ACC112 (cell line): ENCODE results near the gene LIX1.
"Not testable (repeated sequence)": the region's sequence is repeated elsewhere in the genome, so short reads cannot be mapped to it uniquely, and the experiment has no call there.

Experiments used
- H2AFZ ChIP-seq: fragments of 200-600 bp; sonication (generic); one replicate; pipeline ENCODE4 v1.6.0; 2017; ENCODE audit warnings: antibody characterized with exemption, low read length; ENCODE audit not compliant: unreplicated experiment
- H3K27ac ChIP-seq: fragments of 200-600 bp; sonication (generic); 2 replicates; pipeline ENCODE4 v1.5.1; 2014; ENCODE audit warnings: low read depth, mild to moderate bottlenecking, antibody characterized with exemption, low read length, moderate library complexity
- H3K27me3 ChIP-seq: fragments of 200-600 bp; sonication (generic); 2 replicates; pipeline ENCODE4 v1.6.1; 2014; ENCODE audit warnings: mild to moderate bottlenecking, antibody characterized with exemption, low read length, moderate library complexity, mixed read lengths; ENCODE audit not compliant: insufficient read depth
- H3K36me3 ChIP-seq: fragments of 200-600 bp; sonication (generic); 2 replicates; pipeline ENCODE4 v1.6.1; 2016; ENCODE audit warnings: mild to moderate bottlenecking, antibody characterized with exemption, low read length, moderate library complexity, mixed read lengths; ENCODE audit not compliant: insufficient read depth
- H3K4me1 ChIP-seq: fragments of 200-600 bp; sonication (generic); one replicate; pipeline ENCODE4 v1.6.1; 2016; ENCODE audit warnings: low read length, mixed read lengths; ENCODE audit not compliant: insufficient read depth, unreplicated experiment, control insufficient read depth
- H3K4me3 ChIP-seq: fragments of 200-600 bp; sonication (generic); 2 replicates; pipeline ENCODE4 v1.5.1; 2014; ENCODE audit warnings: mild to moderate bottlenecking, low read depth, low read length
- H3K79me2 ChIP-seq: fragments of 200-600 bp; sonication (generic); one replicate; pipeline ENCODE4 v1.6.0; 2016; ENCODE audit warnings: low read length; ENCODE audit not compliant: control insufficient read depth, unreplicated experiment, insufficient read depth

Gene LIX1

DNA sequence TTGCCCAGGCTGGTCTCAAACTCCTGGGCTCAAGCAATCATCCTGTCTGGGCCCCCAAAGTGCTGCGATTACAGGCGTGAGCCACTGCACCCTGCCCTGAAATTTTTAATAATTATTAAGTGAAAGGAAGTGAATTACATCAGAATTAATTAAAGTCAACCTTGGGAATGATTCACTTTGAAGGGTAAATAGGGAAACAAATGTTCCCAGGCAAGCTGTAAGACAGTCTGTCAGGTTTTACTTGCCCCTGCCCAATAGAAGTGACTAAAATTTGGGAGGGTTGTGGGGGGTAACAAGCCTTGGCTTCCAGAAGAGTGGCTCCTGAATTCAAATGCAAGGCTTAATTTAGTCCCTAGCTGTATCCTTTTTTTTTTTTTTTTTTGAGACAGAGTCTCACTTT is 1.3 kb upstream of the LIX1 start:
- Histone ChIP-seq H3K36me3 (no peaks in the 10 kb centered on the region), H3K27me3 (0 out of 2 replicates have a peak, but pooled peaks cover 3% of the 10 kb centered on the region), H3K79me2 (no peaks in the 10 kb centered on the region), H3K27ac (no peak overlapping the region), H3K4me1 (no peaks in the 10 kb centered on the region), H3K4me3 (no peak overlapping the region), H2AFZ (no peak overlapping the region)

DNA sequence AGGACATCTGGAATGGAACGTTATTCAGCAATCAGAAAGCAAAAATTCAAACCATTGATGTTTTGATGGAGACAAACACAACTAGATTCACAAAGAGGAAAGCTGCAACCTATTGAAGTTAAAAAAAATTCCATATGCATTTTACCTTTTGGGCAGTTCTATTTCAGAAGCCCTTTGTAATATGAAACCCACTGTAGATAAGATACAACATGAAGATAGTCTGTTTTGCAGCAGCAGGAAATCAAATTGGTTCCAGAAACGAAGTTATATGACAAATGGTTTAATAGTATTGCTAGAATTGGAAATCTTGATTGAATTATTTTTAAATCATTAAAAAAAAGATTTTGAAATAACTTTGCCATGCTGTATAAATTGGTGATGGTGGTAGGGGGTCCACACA is 872 bp downstream of the LIX1 start:
- no peak overlapping the region for H3K27ac ChIP-seq
- H3K4me3 ChIP-seq, result no peak overlapping the region
- H3K27me3 ChIP-seq, result 0 out of 2 replicates have a peak, but pooled peaks cover 3% of the 10 kb centered on the region
- H3K79me2 ChIP-seq, result no peaks in the 10 kb centered on the region
- H2AFZ ChIP-seq, result no peak overlapping the region
- no peaks in the 10 kb centered on the region for H3K4me1 ChIP-seq
- no peaks in the 10 kb centered on the region for H3K36me3 ChIP-seq

DNA sequence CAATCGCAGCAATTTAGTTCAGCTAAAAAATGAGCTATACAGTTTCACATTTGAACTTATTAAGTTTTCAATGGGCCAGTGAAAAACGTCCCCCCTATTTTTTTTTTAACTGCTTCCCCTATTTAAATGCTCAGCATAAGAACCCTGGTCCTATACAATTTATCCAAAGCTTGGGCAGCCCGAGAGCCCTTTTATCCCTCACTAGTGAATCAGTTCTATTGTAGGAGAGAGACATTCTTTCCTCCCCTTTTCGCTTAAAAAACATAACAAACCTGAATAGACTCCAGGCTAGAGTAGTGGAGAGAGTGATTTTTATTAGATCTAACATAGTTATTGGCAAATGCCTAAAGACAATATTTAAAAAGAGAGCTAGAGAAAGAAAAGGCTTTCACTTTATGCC is 1.4 kb downstream of the LIX1 start:
- H3K4me1 ChIP-seq, result no peaks in the 10 kb centered on the region
- no peak overlapping the region for H3K27ac ChIP-seq
- H3K27me3 ChIP-seq, result 0 out of 2 replicates have a peak, but pooled peaks cover 3% of the 10 kb centered on the region
- no peak overlapping the region for H2AFZ ChIP-seq
- no peaks in the 10 kb centered on the region for H3K36me3 ChIP-seq
- no peak overlapping the region for H3K4me3 ChIP-seq
- H3K79me2 ChIP-seq, result no peaks in the 10 kb centered on the region

DNA sequence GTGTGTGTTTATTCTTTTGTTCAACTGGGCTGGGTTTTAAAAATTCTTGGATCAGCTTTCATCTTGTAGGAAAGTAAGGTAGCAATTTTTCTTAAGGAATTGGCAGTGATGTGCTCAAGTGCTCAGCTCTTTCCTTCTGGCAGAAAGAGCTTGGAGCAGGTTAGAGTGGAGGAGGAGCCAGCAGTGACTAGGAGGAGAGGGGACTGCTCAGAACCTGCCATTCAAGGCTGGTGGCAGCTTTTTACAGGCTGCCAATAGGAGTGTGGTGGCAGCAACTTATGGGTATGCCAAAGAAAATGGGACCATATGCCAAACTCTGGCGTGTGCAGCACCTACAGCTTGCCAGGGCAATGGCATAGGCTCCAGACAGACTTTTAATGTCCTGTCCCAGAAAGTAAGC is 2.2 kb downstream of the LIX1 start:
- not testable (repeated sequence) for H3K27me3 ChIP-seq

DNA sequence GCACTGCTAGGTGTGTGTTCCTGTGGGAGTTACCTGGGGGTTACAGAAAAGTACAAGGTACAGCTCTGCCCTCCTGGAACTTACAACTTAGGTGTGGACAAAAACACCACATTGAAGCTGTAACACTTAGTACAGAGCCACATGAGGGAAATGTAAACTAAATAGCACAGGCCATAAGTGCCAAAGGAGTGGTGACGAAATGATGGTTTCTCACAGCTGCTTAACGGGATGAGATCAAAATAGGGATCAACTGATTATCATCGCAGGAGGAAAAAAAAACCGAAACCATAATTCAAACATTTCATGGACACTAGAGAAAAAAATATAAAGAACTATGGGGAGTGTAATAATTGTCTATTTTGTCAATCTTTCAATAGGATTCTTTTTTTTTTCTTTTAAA is 5.9 kb downstream of the LIX1 start:
- H3K4me3 ChIP-seq, result no peak overlapping the region
- no peaks in the 10 kb centered on the region for H3K36me3 ChIP-seq
- 0 out of 2 replicates have a peak, but pooled peaks cover 3% of the 10 kb centered on the region for H3K27me3 ChIP-seq
- no peak overlapping the region for H2AFZ ChIP-seq
- H3K4me1 ChIP-seq, result no peaks in the 10 kb centered on the region
- no peaks in the 10 kb centered on the region for H3K79me2 ChIP-seq
- no peak overlapping the region for H3K27ac ChIP-seq

More for the DNA sequence above, 2.2 kb downstream of the LIX1 start:
- not testable (repeated sequence) for H3K4me3 ChIP-seq, H3K36me3 ChIP-seq, H3K79me2 ChIP-seq, H3K27ac ChIP-seq, H3K4me1 ChIP-seq, H2AFZ ChIP-seq

DNA sequence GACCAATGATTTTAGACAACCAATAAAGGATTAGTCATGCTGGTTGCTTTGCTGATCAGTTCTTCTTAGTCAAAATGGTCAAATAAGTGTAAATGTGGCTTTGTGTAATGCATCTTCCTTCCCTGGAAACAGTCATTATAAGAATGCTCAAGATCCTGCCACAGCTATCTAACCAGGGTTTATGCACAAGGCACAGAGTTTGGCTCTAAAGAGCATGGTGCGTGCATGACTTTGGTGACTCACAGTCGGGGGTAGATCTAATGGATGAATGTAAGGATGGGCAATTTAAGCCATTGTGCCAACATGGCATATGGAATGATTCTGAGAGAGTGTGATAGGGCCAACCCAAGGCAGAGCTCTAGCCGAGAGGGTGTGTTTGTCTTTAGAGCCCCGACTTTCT is 6.5 kb downstream of the LIX1 start:
- Histone ChIP-seq H2AFZ (no peak overlapping the region), H3K36me3 (no peaks in the 10 kb centered on the region), H3K27ac (no peak overlapping the region), H3K4me1 (no peaks in the 10 kb centered on the region), H3K27me3 (0 out of 2 replicates have a peak, but pooled peaks cover 3% of the 10 kb centered on the region), H3K79me2 (no peaks in the 10 kb centered on the region), H3K4me3 (no peak overlapping the region)

DNA sequence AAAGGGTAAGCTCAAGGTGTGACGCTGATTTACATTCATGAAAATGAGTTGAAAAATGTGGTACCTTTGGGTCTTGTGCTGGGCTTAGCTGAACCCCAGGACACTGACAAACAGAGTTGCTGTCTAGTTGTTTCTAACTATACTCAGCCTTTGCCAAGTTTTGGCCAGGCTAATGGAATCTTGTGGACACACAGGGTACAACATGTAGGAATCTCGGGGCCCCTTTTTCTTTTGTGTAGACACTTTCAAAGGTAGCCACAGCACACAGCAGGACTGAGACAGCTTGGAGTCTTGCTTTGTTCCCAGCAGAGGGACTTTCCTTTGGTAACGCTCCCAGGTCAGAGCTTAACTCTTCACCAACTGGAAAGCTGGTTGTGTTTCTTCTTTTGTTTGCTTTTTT is 7.8 kb downstream of the LIX1 start:
- Histone ChIP-seq H3K4me1 (no peaks in the 10 kb centered on the region), H3K36me3 (no peaks in the 10 kb centered on the region), H3K4me3 (no peak overlapping the region), H3K27ac (no peak overlapping the region), H3K27me3 (peaks cover 7% of the 10 kb centered on the region; the same call in 1 of the 2 replicates), H3K79me2 (no peaks in the 10 kb centered on the region), H2AFZ (no peak overlapping the region)

DNA sequence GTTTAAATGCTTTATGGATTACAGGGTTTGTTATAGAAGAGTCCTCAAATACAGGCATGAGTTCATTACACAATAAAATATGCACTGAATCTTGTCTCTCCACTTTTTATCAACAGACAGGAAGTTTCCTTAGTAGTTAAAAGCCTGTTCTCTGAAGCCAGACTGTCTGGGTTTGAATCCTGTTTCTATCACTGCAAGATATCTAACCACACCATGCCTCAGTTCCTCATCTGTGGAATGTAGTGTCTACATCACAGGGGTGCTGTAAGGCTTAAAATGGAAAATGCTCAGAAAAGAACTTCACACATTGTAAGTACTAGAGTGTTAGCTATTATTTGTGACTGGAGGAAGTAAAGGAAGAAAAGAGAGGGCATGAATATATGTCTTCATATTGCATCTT is 9.3 kb downstream of the LIX1 start:
- no peak overlapping the region for H3K27ac ChIP-seq
- H3K36me3 ChIP-seq, result no peaks in the 10 kb centered on the region
- no peaks in the 10 kb centered on the region for H3K79me2 ChIP-seq
- no peak overlapping the region for H3K4me3 ChIP-seq
- peaks cover 14% of the 10 kb centered on the region for H3K27me3 ChIP-seq
- H3K4me1 ChIP-seq, result no peaks in the 10 kb centered on the region
- H2AFZ ChIP-seq, result no peak overlapping the region

DNA sequence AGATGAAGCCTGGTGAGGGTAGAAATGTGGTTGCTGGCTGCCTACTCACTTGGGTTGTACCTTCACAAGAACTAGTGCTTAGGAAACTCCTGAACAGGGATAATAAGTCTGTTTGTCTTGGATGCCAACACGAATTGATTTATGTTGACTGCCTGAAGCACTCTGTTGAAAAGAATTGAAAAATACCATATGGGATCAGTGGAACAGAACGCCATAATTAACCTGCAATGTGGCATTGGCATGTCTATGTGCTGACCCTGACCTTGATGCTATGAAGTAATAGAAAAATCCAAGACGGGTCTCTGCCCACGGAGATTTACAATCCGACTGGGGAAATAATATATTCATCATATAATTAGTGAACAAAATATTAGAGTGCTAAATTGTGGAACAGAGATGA is 10.5 kb downstream of the LIX1 start:
- no peaks in the 10 kb centered on the region for H3K79me2 ChIP-seq
- no peak overlapping the region for H2AFZ ChIP-seq
- H3K36me3 ChIP-seq, result no peaks in the 10 kb centered on the region
- H3K4me1 ChIP-seq, result no peaks in the 10 kb centered on the region
- H3K27me3 ChIP-seq, result peaks cover 22% of the 10 kb centered on the region
- H3K27ac ChIP-seq, result no peak overlapping the region
- H3K4me3 ChIP-seq, result no peak overlapping the region

DNA sequence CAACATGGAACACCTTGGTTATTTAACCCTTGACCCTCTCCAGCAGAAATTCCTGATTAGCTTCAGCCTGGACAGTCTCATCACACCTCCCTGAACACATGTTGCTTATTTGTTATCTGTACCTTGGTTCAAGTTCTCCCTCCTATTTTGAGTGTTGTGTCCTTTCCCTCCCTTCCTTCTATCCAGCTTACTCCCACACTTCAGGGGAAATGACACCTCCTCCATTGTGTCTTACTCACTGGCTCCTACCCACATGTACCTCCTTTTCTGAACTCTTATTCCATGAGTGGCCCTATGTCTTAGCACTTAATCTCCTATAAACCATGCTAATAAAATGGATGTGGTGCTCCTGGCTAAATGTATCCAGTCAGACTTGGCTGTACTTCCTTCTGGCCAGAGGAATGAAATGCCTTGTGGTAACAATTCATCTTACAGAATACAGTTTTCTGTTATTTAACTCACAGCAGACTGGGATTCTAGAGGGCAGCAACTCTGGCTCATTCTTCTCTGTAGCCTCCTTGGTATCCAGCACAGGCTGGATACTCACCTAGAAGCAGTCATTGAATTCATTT is 11.2 kb downstream of the LIX1 start:
- no peak overlapping the region for H3K27ac ChIP-seq
- H3K36me3 ChIP-seq, result no peaks in the 10 kb centered on the region
- no peak overlapping the region for H2AFZ ChIP-seq
- no peaks in the 10 kb centered on the region for H3K79me2 ChIP-seq
- no peaks in the 10 kb centered on the region for H3K4me1 ChIP-seq
- H3K4me3 ChIP-seq, result no peak overlapping the region
- H3K27me3 ChIP-seq, result peaks cover 24% of the 10 kb centered on the region

DNA sequence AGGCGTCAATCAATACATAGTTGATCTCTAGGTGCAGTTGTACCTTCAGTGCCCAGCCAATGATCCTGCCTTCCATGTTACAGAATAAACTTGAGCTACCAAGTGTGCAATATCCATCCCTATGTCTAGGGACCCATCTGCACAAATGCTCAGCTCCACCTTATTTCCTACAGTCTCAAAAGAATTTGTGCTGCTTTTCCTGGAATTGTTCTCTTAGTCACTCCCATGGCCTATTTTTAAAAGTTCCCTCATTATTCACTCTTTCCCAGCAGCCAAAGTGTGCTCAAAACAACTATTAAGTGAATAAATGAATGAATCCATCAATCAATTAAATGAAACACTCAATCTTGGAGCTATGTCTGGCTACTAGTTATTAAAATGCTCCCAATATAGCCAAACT is 14.7 kb downstream of the LIX1 start:
- Histone ChIP-seq H3K79me2 (no peaks in the 10 kb centered on the region), H3K27me3 (peaks cover 56% of the 10 kb centered on the region), H3K27ac (no peak overlapping the region), H3K36me3 (no peaks in the 10 kb centered on the region), H3K4me3 (no peak overlapping the region), H3K4me1 (no peaks in the 10 kb centered on the region), H2AFZ (no peak overlapping the region)
